SK-N-MC (cell line): ENCODE measurements around the gene PPFIBP2.

ENCODE experiments used
- EZH2 ChIP-seq: fragments of 200-600 bp; sonication (generic); IDR thresholded peaks from one replicate; pipeline ENCODE4 v1.6.1; 2017; ENCODE audit warnings: antibody characterized with exemption
- POLR2AphosphoS5 ChIP-seq: IDR thresholded peaks from 2 replicates; pipeline ENCODE4 v1.6.1; 2012; ENCODE audit warnings: mild to moderate bottlenecking, low read depth, low read length, borderline replicate concordance

GRCh38 chr11:7499081-7499480, 14.7 kb upstream of the PPFIBP2 start:
- TF ChIP-seq POLR2AphosphoS5 (no peak), EZH2 (no peak)
